Measurements from ENCODE around the gene MYDGF. TPM values are rescaled to one million over a fixed set of nuclear protein-coding genes. Genes with fewer than 3 reads are reported as not detected.

MYDGF gene
- total and polyA plus RNA-seq, 9 of the 15 experiments (the other 6 are each of a cell fraction or from before 2014, with no cell fraction given) = 4.2 to 141 (median 82.1) TPM

- TF ChIP-seq, protein P1, sequence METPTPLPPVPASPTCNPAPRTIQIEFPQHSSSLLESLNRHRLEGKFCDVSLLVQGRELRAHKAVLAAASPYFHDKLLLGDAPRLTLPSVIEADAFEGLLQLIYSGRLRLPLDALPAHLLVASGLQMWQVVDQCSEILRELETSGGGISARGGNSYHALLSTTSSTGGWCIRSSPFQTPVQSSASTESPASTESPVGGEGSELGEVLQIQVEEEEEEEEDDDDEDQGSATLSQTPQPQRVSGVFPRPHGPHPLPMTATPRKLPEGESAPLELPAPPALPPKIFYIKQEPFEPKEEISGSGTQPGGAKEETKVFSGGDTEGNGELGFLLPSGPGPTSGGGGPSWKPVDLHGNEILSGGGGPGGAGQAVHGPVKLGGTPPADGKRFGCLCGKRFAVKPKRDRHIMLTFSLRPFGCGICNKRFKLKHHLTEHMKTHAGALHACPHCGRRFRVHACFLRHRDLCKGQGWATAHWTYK (CRISPR knock-in tag; IDR thresholded peaks at IDR 0.05) = no peak
- TF ChIP-seq ZNF282 (CRISPR knock-in tag; IDR thresholded peaks at IDR 0.05) (peak; percentile 65; the same call in 1 of the 2 replicates), YBX1 (IDR thresholded peaks at IDR 0.05) (no peak), CBFA2T3 (IDR thresholded peaks at IDR 0.05) (no peak), EP400 (IDR thresholded peaks at IDR 0.05) (peak; percentile 86; the same call in 1 of the 2 replicates), SIRT6 (IDR thresholded peaks at IDR 0.05; ENCODE audit: low read depth, low read length) (no peak), TFAM (CRISPR knock-in tag; conservative IDR thresholded peaks at IDR 0.05) (no peak), NEUROD1 (IDR thresholded peaks at IDR 0.05; ENCODE audit: borderline replicate concordance, low read depth, low read length, partially characterized antibody) (peak; percentile 69), POLR2AphosphoS5 (IDR thresholded peaks at IDR 0.05; ENCODE audit: control insufficient read depth, insufficient read depth, low read depth, low read length) (peak; percentile 61; the same call in 1 of the 2 replicates), BRF1 (IDR thresholded peaks at IDR 0.05; ENCODE audit: borderline replicate concordance, extremely low read depth, insufficient read length) (no peak), PML (IDR thresholded peaks at IDR 0.05; ENCODE audit: low read length) (no peak), PTBP1 (IDR thresholded peaks at IDR 0.05; ENCODE audit: low read depth, low read length) (no peak), HNRNPUL1 (IDR thresholded peaks at IDR 0.05; ENCODE audit: low read length) (no peak), ZNF766 (CRISPR knock-in tag; conservative IDR thresholded peaks at IDR 0.05) (no peak), SIN3A (IDR thresholded peaks at IDR 0.05; ENCODE audit: borderline replicate concordance in 2 of 2, control insufficient read depth in 1 of 2, low read depth in 2 of 2, low read length in 2 of 2) (peak; percentile 54 to 96; a peak in 3 of 4 replicates), GABPB2 (CRISPR knock-in tag; conservative IDR thresholded peaks at IDR 0.05) (no peak), ARHGAP35 (IDR thresholded peaks at IDR 0.05; ENCODE audit: partially characterized antibody) (no peak), FOXA1 (IDR thresholded peaks at IDR 0.05; ENCODE audit: borderline replicate concordance) (no peak), SOX6 (IDR thresholded peaks at IDR 0.05) (no peak), L3MBTL2 (IDR thresholded peaks at IDR 0.05) (0 out of 2 replicates have a peak, but pooled peaks have one; percentile 46), NCOA4 (IDR thresholded peaks at IDR 0.05; ENCODE audit: partially characterized antibody) (no peak), SAP30 (IDR thresholded peaks at IDR 0.05; ENCODE audit: borderline replicate concordance, insufficient read depth, low read depth, low read length, poor library complexity, severe bottlenecking) (peak; percentile 87), HMG20A (CRISPR knock-in tag; conservative IDR thresholded peaks at IDR 0.05) (no peak), HIVEP1 (CRISPR knock-in tag; IDR thresholded peaks at IDR 0.05) (no peak)
- TF ChIP-seq, protein P2, sequence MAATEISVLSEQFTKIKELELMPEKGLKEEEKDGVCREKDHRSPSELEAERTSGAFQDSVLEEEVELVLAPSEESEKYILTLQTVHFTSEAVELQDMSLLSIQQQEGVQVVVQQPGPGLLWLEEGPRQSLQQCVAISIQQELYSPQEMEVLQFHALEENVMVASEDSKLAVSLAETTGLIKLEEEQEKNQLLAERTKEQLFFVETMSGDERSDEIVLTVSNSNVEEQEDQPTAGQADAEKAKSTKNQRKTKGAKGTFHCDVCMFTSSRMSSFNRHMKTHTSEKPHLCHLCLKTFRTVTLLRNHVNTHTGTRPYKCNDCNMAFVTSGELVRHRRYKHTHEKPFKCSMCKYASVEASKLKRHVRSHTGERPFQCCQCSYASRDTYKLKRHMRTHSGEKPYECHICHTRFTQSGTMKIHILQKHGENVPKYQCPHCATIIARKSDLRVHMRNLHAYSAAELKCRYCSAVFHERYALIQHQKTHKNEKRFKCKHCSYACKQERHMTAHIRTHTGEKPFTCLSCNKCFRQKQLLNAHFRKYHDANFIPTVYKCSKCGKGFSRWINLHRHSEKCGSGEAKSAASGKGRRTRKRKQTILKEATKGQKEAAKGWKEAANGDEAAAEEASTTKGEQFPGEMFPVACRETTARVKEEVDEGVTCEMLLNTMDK (IDR thresholded peaks at IDR 0.05; ENCODE audit: borderline replicate concordance, insufficient read depth, low read depth, low read length, poor library complexity, severe bottlenecking) = no peak
- TF ChIP-seq, protein P3, sequence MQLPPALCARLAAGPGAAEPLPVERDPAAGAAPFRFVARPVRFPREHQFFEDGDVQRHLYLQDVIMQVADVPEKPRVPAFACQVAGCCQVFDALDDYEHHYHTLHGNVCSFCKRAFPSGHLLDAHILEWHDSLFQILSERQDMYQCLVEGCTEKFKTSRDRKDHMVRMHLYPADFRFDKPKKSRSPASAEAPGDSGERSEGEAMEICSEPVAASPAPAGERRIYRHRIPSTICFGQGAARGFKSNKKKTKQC (CRISPR knock-in tag; IDR thresholded peaks at IDR 0.05) = no peak; the same call in 1 of the 2 replicates
Observed at GRCh38 chr19:4669723-4670480, at the start of gene MYDGF (continued).

Data from K562 (cell line).